ENCODE data around the gene FERMT1.
"Not testable (repeated sequence)": the region's sequence is repeated elsewhere in the genome, so short reads cannot be mapped to it uniquely, and the experiment has no call there.

The FERMT1 gene

GRCh38 chr20:6055981-6056569 lies 66.8 kb downstream of the FERMT1 start:
- peaks cover 18% of the 10 kb centered on the region for H3K27me3 ChIP-seq (ENCODE audit: insufficient read depth, poor library complexity, severe bottlenecking)
- TF ChIP-seq GABPA (IDR thresholded peaks at IDR 0.05; ENCODE audit: low read depth) (no peak), SPI1 (IDR thresholded peaks at IDR 0.05; ENCODE audit: borderline replicate concordance, low read depth) (no peak), CTCF (IDR thresholded peaks at IDR 0.05; ENCODE audit: insufficient read depth, low read length) (no peak), REST (IDR thresholded peaks at IDR 0.05; ENCODE audit: insufficient replicate concordance, low read depth) (no peak), POLR2AphosphoS5 (IDR thresholded peaks at IDR 0.05; ENCODE audit: low read depth) (no peak)
- H3K27ac ChIP-seq (replicated peaks), result no peak overlapping the region
- DNase-seq (ENCODE audit: low read depth in 1 of 2, low spot score in 1 of 2), result no peak
- H3K4me3 ChIP-seq (replicated peaks; ENCODE audit: insufficient read depth, low read length), result no peak overlapping the region

- no peak overlapping the region for H3K4me3 ChIP-seq (replicated peaks; ENCODE audit: insufficient read depth, low read length)
- H3K27ac ChIP-seq (replicated peaks), result no peak overlapping the region
- TF ChIP-seq REST (IDR thresholded peaks at IDR 0.05; ENCODE audit: insufficient replicate concordance, low read depth), result no peak
- no peak for TF ChIP-seq CTCF (IDR thresholded peaks at IDR 0.05; ENCODE audit: insufficient read depth, low read length)
- TF ChIP-seq GABPA (IDR thresholded peaks at IDR 0.05; ENCODE audit: low read depth), result no peak
- no peak for TF ChIP-seq SPI1 (IDR thresholded peaks at IDR 0.05; ENCODE audit: borderline replicate concordance, low read depth)
- peaks cover 24% of the 10 kb centered on the region for H3K27me3 ChIP-seq (ENCODE audit: insufficient read depth, poor library complexity, severe bottlenecking)
- no peak for DNase-seq (ENCODE audit: low read depth in 1 of 2, low spot score in 1 of 2)
Measured at GRCh38 chr20:6055161-6055783, 67.6 kb downstream of the FERMT1 start.

- not testable (repeated sequence) for DNase-seq (ENCODE audit: low read depth in 1 of 2, low spot score in 1 of 2); H3K4me3 ChIP-seq (replicated peaks; ENCODE audit: insufficient read depth, low read length); H3K27ac ChIP-seq (replicated peaks)
- H3K27me3 ChIP-seq (ENCODE audit: insufficient read depth, poor library complexity, severe bottlenecking), result peaks cover 29% of the 10 kb centered on the region
Measured at GRCh38 chr20:6054689-6055051, 68.2 kb downstream of the FERMT1 start.

- H3K4me3 ChIP-seq (replicated peaks; ENCODE audit: insufficient read depth, low read length), result no peak within 1 kb of the TSS
- no peak for DNase-seq (ENCODE audit: low read depth in 1 of 2, low spot score in 1 of 2)
- no peak within 1 kb of the TSS for H3K27ac ChIP-seq (replicated peaks)
- peaks cover 29% of the 10 kb centered on the region for H3K27me3 ChIP-seq (ENCODE audit: insufficient read depth, poor library complexity, severe bottlenecking)
- no peak for TF ChIP-seq POLR2AphosphoS5 (IDR thresholded peaks at IDR 0.05; ENCODE audit: low read depth)
Measured at GRCh38 chr20:6053776-6054688, 68.8 kb downstream of the FERMT1 start, which contains the start of gene LRRN4. TSS of gene LRRN4 (minus strand) at chr20:6054060. CDS start at chr20:6052799, 1,261 bp downstream.

Data from HL-60 (cell line).